Left cardiac atrium (tissue), 4 donors: ENCODE data around the gene SLC16A14. TPM values are rescaled to one million over a fixed set of nuclear protein-coding genes. Genes with fewer than 3 reads are reported as not detected.
A peak's percentile ranks its signal among the peaks of the same experiment; 100 is the strongest.
"Not testable (repeated sequence)": the region's sequence is repeated elsewhere in the genome, so short reads cannot be mapped to it uniquely, and the experiment has no call there.

Source experiments
- ATAC-seq, 2 donors: fragments of 200-7000 bp; cut with Tn5 transposase; one replicate each; pipeline ENCODE4 v1.9.1; 2020; ENCODE audit warnings: mild to moderate bottlenecking in 2 of 2, moderate library complexity in 2 of 2
- DNase-seq: peaks from one replicate; pipeline ENCODE4 v3.0.0-alpha.2; 2020
- intact Hi-C, 2 donors: fragments of 100-400 bp; cut with DNase I; formaldehyde crosslinking; loops; one replicate each; pipeline versions ENCODE4 v1.14.1 to v1.15.1; 2022 to 2023
- long read RNA-seq: library from polyadenylated mRNA; unstranded; transcript quantifications from one replicate; pipeline ENCODE4 v2.0.0, GENCODE V29; 2021
- total RNA-seq, 2 donors: library from RNA; stranded (reverse); fragmentation: NEBNext Ultra II Directional; extraction: Animal tissue kit (Norgen Biotek cat#: 25700); gene quantifications; one replicate each; pipeline ENCODE4 v1.2.1, GENCODE V29; 2021
- donor health status: DM: no; HTN: yes; CAD: no.
- donor health status: DM: no; HTN: yes; CAD: no; lungs with severe emphysema.
- donor health status: DM: yes; HTN: yes; CAD: no.
- donor health status: Dilated cardiomyopathy.

SLC16A14 gene, protein sequence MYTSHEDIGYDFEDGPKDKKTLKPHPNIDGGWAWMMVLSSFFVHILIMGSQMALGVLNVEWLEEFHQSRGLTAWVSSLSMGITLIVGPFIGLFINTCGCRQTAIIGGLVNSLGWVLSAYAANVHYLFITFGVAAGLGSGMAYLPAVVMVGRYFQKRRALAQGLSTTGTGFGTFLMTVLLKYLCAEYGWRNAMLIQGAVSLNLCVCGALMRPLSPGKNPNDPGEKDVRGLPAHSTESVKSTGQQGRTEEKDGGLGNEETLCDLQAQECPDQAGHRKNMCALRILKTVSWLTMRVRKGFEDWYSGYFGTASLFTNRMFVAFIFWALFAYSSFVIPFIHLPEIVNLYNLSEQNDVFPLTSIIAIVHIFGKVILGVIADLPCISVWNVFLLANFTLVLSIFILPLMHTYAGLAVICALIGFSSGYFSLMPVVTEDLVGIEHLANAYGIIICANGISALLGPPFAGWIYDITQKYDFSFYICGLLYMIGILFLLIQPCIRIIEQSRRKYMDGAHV
- 1 to 10 TPM; 2.0 to 3.1 TPM for total RNA-seq
- long read RNA-seq, partial matches to known transcripts, result 0 of 1 reads
- long read RNA-seq, other reads (novel, unspliced or antisense), result 0 of 1 reads

DNA sequence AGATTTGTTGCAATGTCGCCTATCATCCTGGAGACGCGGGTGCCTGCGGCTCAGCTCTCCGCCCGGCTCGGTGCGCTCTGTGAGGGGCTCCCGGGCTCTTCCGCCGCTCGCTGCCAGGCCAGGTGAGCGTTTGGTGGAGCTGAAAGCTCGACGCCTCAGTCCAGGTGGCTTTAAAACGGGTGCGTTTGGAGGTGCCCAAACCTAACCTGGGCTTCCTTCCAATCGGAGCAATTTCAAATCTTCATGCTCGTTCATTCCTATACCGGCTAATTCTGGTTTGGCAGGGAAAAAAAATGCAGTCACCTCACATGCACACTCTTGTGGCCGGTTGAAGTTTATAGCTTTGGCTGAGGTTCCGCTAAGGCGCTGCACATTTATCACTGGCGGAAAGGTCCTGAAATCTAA lies at the start of gene SLC16A14:
Gene SLC16A14, minus strand, starts transcription at position 274 of the 405 bp plus-strand sequence. CDS start 9,572 bp downstream, outside the sequence.
- intact Hi-C loops, result loop anchor here in 1 of 2 donors (5.0 kb wide), 1 partner anchor 89 kb away; no protein-coding TSS in a partner anchor
- DNase-seq (no peak), ATAC-seq (peak; percentile 53 to 54)

DNA sequence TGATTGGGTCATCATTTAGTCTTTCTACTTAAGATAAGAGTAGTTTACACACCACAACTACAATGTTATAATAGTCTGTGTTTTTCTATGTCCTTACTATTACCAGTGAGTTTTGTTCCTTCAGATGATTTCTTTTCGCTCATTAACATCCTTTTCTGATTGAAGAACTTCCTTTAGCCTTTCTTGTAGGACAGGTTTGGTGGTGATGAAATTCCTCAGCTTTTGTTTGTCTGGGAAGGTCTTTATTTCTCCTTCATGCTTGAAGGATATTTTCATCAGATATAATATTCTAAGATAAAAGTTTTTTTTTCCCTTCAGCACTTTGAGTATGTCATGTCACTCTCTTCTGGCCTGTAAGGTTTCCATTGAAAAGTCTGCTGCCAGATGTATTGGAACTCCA lies 38.0 kb upstream of the SLC16A14 start:
- DNase-seq (no peak), ATAC-seq (no peak)
- intact Hi-C loops, result no loop called here

DNA sequence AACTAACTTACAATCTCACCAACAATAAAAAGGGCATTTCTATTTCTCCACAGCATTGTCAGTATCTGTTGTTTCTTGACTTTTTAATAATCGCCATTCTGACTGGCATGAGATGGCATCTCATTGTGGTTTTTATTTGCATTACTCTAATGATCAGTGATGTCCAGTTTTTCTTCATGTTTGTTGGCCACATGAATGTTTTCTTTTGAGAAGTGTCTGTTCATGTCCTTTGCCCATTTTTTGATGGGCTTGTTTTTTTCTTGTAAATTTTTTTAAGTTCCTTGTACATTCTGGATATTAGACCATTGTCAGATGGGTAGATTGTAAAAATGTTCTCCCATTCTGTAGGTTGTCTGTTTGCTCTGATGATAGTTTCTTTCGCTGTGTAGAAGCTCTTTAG lies 33.2 kb upstream of the SLC16A14 start:
- ATAC-seq, intact Hi-C loops, DNase-seq: not testable (repeated sequence)

DNA sequence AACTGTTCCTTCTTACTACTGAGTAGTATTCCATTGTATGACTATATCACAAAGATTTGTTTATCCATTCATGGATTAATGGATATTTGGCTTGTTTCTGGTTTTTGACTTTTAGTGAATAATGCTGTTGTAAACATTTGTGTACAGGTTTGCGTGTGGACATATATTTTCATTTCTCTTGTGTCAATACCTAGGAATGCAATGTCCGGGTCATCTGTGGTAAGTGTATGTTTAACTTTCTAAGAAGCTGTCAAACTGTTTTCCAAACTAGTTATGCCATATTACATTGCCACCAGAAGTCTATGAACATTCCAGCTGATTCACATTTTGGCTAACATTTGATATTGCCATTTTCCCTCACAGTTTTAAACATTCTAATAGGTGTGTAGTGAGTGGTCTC lies 29.1 kb upstream of the SLC16A14 start:
- DNase-seq (no peak), ATAC-seq (no peak)
- intact Hi-C loops, result no loop called here

DNA sequence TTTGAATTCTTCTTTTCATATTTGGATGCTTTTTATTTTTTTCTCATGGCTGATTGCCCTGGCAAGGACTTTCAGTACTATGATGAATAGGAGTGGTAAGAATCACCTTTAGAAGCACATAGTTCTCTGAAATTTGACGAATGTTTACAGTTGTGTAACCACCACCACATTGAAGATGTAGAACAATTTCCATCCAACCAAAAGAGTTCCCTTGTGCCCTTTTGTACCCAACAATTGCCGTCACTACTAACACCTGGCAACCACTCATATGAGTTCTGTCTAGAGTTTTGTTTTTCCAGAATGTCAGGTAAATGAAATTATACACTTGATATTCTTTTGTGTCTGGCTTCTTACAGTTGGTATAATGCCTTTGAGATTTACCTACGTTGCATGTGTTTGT lies 28.7 kb upstream of the SLC16A14 start:
- DNase-seq (no peak), ATAC-seq (peak in 1 of 2 donors; percentile 24)
- intact Hi-C loops, result no loop called here

DNA sequence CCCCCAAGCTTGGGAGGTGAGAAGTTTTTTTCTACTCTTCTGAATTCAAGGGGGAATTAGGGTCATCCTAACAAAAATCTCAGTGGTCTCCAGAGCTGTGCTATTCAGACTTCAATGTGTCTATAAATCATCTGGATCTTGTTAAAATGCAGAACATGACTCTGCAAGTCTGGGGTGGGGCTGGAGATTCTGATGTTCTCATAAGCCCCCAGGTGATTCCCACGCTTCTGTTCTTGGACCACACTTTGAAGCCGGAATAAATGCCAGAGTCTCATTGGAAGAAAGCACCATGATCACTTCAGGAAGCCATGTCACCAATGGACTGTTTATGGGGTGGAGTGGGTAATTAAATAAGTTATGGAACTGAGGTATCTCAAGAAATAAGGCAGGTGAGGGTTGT lies 22.2 kb upstream of the SLC16A14 start:
- intact Hi-C loops, result no loop called here
- ATAC-seq, result no peak
- DNase-seq, result no peak

DNA sequence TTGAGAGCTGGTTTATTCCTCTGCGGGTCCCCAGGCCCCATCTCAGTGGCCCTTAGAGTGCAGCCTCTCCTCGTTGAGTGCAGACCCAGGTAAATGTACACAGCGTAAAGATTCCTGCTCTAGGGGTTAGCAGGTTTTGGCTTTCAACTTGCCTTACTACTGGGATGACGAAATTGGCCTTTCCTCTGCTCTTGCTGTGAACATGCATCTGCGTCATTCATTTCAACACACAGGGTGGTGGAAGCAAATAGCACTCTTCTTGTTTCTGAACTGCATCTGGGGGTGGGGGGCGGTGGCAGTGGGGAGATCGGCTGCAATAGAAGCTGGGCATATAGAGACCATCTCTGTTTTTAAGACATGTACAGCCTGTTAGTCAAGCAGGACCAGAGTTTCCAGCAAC lies 16.5 kb upstream of the SLC16A14 start:
- intact Hi-C loops, result no loop called here
- no peak for ATAC-seq
- DNase-seq, result no peak

DNA sequence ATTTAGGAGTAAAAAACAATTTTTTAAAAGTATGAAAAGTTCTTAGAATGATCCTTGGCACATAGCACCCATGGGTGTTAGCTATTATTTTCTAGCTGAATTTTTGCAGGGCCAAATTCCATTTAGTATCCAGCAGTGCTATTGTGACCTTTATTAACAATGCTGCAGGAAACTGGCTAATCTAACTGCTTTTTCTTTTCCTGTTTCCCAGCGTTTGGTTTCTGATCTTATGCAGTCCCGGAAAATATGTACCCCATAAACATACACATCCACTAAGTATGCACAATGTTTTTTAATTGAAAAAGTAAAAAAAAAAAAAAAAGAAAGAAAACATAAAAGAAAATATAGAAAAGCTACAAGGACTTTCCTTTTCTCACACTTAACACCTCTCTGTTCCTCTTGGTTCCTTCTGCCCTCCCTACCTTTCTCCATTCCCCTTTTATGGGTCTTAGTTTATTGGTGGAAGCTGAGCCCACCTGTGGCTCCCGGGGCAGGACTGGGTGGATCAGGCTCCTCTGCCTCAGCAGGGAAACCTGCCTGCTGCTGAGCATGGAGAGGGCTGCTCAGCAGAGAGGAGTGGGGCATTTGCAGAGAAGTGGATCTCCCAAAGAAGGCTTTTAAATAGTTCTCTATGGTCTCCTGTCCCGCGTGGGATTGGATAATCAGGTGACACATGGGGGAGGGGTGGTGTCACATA lies 9.3 kb upstream of the SLC16A14 start:
- intact Hi-C loops, result loop anchor here in 1 of 2 donors (10.0 kb wide), 1 partner anchor 77 kb away; no protein-coding TSS in a partner anchor
- DNase-seq (no peak), ATAC-seq (no peak)

DNA sequence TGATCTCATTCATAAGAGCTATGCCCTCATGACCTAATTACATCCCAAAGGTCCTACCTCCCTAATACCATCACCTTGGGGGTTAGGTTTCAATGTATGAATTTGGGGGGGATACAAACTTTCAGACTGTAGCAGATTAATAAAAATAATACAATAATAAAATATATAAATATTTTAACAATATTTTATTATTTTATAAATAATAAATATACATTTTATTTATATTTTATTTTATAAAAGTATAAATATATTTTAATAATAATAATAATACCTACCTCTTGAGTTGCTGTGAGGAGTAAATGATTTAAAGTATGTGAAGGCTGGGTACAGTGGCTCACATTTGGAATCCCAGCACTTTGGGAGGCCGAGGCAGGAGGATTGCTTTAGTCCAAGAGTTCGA lies 8.1 kb upstream of the SLC16A14 start:
- DNase-seq (no peak), ATAC-seq (no peak)
- intact Hi-C loops, result loop anchor here in 1 of 2 donors (10.0 kb wide), 1 partner anchor 78 kb away; no protein-coding TSS in a partner anchor

DNA sequence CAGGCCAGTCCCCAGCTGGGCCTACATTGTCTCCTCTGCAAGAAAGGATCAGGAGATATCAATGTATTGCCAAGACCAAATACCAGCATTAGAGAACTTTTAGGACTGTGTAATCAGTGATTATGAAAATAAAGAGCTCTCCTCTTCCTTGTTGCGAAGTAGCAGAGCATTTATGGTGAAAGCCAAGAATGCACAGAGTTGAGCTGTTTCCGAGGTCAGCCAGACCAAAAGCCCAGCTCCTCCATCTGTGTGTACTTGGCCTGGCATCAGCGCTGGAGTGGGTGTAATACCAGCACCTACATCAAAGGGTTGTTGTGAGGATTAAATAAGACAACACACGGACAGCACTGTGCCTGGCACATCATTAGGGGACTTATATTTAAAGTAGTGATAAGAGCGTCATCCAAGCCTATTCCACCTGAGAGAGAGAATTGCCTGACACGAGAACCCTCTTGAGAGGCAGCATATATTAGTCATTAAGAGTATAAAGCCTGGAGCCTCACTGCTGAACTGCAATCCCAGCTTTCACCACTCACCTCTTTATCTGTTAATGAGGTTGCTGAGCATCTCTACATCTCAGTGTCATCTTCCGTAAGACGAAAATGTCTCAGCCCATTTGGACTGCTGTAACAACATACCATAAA lies 7.4 kb upstream of the SLC16A14 start:
- intact Hi-C loops, result loop anchor here in 1 of 2 donors (10.0 kb wide), 1 partner anchor 79 kb away; no protein-coding TSS in a partner anchor
- ATAC-seq (peak; percentile 53 to 80), DNase-seq (no peak)

DNA sequence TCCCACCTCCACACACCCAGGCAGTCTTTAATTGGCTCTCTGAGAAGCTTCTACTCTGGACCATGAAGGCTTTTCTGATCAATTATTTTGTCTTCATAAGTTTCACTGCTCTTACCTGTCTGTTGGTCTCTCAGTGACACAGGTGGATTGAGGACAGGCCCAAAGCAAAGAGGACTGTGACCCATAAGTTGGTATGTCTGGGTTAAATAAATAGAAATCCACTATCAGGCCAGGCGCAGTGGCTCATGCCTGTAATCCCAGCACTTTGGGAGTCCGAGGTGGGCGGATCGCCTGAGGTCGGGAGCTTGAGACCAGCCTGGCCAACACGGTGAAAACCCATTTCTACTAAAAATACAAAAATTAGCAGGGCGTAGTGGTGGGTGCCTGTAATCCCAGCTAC lies 2.7 kb upstream of the SLC16A14 start:
- intact Hi-C loops, result loop anchor here in 1 of 2 donors (10.0 kb wide), 1 partner anchor 83 kb away; no protein-coding TSS in a partner anchor
- ATAC-seq, result no peak
- no peak for DNase-seq

DNA sequence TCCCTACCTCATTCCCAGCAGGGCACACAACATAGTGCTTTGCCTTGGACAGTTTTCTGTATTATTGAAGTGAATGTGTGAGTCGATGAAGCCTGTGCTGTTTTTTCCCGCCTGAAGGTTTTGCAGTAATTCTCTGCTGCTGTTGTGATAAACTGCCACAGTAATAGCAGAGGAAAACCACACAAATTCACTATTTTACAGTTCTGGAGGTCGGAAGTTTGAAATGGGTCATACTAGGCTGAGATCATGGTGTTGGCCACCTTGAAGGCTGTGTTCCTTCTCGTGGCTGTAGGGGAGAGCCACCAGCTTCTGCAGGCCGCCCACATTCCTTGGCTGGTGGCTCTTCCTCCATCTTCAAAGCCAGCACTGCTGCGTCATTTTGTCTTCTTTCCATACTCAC lies 678 bp upstream of the SLC16A14 start:
- ATAC-seq (no peak), DNase-seq (no peak)
- intact Hi-C loops, result loop anchor here in 1 of 2 donors (5.0 kb wide), 1 partner anchor 88 kb away; no protein-coding TSS in a partner anchor

DNA sequence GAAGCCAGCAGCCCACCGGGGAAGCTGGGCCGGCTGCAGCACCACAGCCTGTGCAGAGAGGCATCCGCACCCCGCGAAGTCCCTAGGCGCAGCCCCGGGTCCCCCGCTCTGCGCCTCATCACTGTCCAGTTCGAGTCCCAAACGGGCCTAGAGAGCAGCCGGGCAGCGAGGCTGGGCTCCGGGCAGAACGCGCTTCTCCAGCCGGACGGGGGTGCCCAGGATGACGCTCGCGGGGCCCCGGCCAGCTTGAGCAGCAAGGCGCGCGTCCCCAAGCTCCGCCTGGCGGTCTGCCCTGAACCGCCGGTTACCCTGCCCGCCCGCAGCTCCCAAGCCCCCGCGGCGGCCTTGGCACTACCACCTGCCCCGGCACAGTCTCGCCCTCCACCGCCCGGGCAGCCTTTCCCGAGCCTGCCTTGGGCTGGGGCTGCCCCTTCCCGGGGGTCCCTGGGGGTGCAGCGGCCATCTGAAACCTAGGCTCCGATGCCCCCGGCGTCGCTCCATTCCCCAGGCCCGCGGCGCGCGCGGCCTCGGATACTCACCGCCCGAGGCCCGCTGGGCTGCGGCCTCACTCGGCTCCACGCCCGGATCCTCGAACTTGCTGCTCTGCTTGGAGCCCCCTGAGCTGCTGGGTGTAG lies 591 bp downstream of the SLC16A14 start:
- intact Hi-C loops, result loop anchor here in 1 of 2 donors (5.0 kb wide), 1 partner anchor 89 kb away; no protein-coding TSS in a partner anchor

DNA sequence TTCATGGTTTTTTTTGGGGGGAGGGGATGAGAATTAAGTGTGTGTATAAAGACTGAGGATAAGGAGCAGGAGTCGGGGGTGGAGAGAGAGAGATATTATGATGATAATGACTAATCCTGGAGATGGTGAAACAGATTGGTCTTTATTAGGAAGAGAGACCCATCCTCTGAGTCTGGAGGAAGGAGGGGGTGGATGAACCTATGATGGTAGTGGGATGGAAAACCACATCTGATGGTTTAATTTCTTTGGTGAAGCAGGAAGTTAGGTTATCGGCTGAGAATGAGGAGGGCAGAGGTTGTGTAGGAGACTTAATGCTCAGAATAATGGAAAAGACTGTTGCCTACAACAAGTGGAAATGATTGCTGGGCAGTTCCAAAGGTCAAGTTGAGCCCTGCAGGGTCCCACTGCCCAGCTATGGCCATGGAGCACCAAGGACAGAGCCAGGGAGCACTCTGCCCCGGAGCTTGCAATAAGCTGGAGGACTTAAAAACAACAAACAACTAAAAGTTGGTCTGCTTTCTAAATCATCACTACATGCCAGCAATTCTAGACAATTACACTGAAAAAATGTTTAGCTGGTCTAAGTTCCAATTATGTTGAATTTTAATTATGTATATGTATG lies 7.9 kb downstream of the SLC16A14 start:
- ATAC-seq (no peak), DNase-seq (no peak)
- intact Hi-C loops, result no loop called here

More for the DNA sequence above, 591 bp downstream of the SLC16A14 start:
- DNase-seq, result peak; percentile 68
- peak; percentile 65 to 73 for ATAC-seq

DNA sequence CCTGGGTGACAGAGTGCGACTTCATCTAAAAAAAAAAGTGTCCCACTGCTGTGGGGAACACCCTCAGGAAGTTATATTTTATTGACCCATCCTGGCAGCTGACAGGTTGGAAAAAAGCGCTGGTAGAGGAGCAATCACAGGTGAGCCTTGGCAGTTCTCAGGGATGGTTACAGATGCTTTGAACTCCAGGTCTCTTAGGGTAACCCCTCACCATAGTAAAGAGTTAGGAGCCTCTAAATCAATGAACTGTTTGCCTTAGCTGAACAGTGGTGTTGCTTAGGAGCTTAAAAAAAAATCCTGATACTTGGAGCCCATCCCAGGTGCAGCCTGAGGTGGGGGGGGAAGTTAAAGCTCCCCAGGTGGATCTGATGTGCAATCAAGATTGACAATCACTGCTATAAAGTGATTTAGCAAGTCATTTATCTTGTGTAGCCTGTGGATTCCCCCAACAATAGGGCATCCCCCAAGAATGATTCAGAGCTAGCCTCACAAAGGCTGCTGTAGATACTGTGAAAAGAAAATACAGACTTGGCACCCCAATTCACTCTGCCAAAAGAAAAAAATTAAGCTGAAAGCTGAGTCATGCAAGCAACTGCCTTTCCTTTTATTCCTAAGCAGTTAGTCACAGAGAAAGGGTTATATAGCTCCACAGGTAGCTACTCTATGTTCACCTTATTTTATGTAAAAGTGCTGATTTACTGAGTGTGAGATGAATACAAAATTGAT lies 14.8 kb downstream of the SLC16A14 start:
- ATAC-seq (peak in 1 of 2 donors; percentile 77), DNase-seq (no peak)
- intact Hi-C loops, result no loop called here

DNA sequence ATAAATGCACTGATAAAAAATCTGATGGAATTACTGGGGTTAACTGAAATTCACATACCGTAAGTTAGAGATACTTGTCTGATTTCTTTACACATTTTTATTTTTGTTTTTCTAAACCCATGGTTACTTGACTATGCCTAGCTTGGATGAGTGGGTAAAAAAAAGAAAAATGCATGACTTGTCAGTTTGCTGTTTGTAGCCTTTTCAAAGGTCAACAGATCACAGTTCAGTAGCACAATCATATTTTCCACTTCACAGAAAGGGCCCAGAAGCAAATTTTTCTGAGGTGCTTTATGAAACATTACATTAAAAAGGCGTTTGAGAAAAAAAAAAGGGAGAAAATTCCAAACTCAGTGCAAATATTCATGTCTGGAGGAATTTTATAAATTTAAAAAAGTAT lies 16.4 kb downstream of the SLC16A14 start:
- ATAC-seq, result no peak
- intact Hi-C loops, result no loop called here
- no peak for DNase-seq

DNA sequence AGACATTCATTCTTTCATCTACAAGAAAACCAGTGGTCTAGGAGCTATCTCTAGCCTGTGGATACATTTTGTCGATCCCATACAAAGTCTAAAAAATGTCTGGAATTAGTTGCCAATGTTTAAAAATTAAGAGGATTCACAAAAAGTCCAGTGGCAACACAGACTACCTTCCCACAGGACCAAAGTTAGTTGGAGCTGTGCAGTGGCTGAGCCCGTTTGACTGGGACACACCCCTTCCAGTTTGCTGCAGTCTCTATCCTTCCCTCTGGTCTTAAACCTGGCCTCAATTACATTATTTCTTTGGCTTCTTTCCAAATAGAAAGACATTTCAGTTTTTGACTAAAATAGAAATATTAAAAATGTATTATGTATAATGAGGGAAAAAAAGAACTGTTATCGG lies 18.6 kb downstream of the SLC16A14 start:
- no peak for ATAC-seq
- no peak for DNase-seq
- intact Hi-C loops, result no loop called here
